Measurements from ENCODE around the gene RAP1B.

GRCh38 chr12:68585966-68586365, 24.7 kb upstream of the RAP1B start:
- no peak for TF ChIP-seq MAX (IDR thresholded peaks at IDR 0.05; ENCODE audit: insufficient read depth, insufficient read length)
- no peak for TF ChIP-seq CTCF (IDR thresholded peaks at IDR 0.05; ENCODE audit: extremely low read depth in 1 of 2, insufficient read depth in 1 of 2, low read depth in 1 of 2, low read length in 2 of 2)
- TF ChIP-seq EZH2 (IDR thresholded peaks at IDR 0.05; ENCODE audit: borderline replicate concordance, low read depth, low read length, severe bottlenecking), result no peak
- no peak for TF ChIP-seq POLR2AphosphoS5 (IDR thresholded peaks at IDR 0.05; ENCODE audit: insufficient read depth, low read depth, low read length)
- TF ChIP-seq POLR2A (IDR thresholded peaks at IDR 0.05; ENCODE audit: low read depth, low read length), result no peak
- TF ChIP-seq JUN (IDR thresholded peaks at IDR 0.05; ENCODE audit: borderline replicate concordance, insufficient read depth, insufficient read length, low read depth), result no peak
- TF ChIP-seq FOS (IDR thresholded peaks at IDR 0.05; ENCODE audit: borderline replicate concordance, insufficient read depth, low read length), result no peak
- TF ChIP-seq MYC (IDR thresholded peaks at IDR 0.05; ENCODE audit: low read depth, low read length), result no peak
- TF ChIP-seq GATA2 (IDR thresholded peaks at IDR 0.05; ENCODE audit: insufficient read depth, insufficient read length, low read depth, low read length), result no peak
